ENCODE data around the gene ABHD12B.

ABHD12B gene

DNA sequence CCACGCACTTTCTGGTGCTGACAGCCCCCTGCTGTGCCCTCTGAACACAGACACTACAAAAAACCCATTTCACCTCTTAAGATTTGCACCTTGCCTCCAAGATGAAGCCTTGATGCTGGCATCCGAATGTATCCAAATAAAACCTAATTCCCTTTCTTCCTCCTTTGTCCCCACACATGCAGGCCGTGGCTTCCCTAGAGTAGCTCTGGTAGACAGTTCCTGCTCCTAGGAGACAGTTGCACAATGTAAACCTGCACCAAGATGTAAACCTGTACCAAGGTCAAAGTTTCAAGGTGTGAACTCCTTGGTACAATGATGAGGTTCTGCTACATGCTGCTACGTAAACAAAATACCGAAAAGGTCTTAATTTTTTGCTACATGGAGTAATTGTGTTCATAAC is 625 bp upstream of the ABHD12B start:
- DNase-seq (ENCODE audit: low spot score): no peak
- Histone ChIP-seq H3K9me3 (ENCODE audit: severe bottlenecking) (no peaks in the 10 kb centered on the region), H3K36me3 (ENCODE audit: low read depth) (no peaks in the 10 kb centered on the region), H3K4me1 (ENCODE audit: insufficient read depth, poor library complexity, severe bottlenecking) (no peaks in the 10 kb centered on the region), H3K27me3 (ENCODE audit: insufficient read depth, poor library complexity, severe bottlenecking) (peaks cover 32% of the 10 kb centered on the region), H3K27ac (ENCODE audit: poor library complexity, severe bottlenecking) (no peak overlapping the region), H3K4me3 (ENCODE audit: severe bottlenecking) (no peak overlapping the region)
- TF ChIP-seq, protein P1, sequence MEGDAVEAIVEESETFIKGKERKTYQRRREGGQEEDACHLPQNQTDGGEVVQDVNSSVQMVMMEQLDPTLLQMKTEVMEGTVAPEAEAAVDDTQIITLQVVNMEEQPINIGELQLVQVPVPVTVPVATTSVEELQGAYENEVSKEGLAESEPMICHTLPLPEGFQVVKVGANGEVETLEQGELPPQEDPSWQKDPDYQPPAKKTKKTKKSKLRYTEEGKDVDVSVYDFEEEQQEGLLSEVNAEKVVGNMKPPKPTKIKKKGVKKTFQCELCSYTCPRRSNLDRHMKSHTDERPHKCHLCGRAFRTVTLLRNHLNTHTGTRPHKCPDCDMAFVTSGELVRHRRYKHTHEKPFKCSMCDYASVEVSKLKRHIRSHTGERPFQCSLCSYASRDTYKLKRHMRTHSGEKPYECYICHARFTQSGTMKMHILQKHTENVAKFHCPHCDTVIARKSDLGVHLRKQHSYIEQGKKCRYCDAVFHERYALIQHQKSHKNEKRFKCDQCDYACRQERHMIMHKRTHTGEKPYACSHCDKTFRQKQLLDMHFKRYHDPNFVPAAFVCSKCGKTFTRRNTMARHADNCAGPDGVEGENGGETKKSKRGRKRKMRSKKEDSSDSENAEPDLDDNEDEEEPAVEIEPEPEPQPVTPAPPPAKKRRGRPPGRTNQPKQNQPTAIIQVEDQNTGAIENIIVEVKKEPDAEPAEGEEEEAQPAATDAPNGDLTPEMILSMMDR (IDR thresholded peaks at IDR 0.05; ENCODE audit: poor library complexity, severe bottlenecking): no peak
- ATAC-seq (ENCODE audit: low read depth): no peak

DNA sequence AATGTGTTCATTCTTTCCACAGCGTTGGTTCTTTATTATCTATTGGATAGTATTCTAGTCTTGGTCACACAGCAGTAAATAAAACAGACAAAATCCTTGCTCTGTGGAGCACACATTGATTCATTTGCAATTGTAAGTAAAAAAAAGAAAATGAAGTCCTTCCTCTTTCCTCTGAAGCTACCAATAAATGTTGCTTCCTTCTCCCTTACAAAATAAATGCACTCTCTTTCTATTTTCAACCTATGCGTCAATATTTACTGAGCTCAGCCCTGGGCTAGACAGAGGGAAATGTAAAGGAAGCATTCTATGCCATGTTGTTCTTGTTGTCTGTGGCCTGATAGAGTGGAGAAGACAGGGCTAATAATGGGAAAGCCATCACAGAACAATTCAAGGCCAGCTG is 2.9 kb downstream of the ABHD12B start:
- ATAC-seq (ENCODE audit: low read depth) (no peak), DNase-seq (ENCODE audit: low spot score) (no peak)
- Histone ChIP-seq H3K27ac (ENCODE audit: poor library complexity, severe bottlenecking) (no peak overlapping the region), H3K36me3 (ENCODE audit: low read depth) (no peaks in the 10 kb centered on the region), H3K27me3 (ENCODE audit: insufficient read depth, poor library complexity, severe bottlenecking) (peaks cover 28% of the 10 kb centered on the region), H3K9me3 (ENCODE audit: severe bottlenecking) (no peaks in the 10 kb centered on the region), H3K4me3 (ENCODE audit: severe bottlenecking) (no peak overlapping the region), H3K4me1 (ENCODE audit: insufficient read depth, poor library complexity, severe bottlenecking) (no peaks in the 10 kb centered on the region)
- TF ChIP-seq, protein P1 (IDR thresholded peaks at IDR 0.05; ENCODE audit: poor library complexity, severe bottlenecking): no peak

DNA sequence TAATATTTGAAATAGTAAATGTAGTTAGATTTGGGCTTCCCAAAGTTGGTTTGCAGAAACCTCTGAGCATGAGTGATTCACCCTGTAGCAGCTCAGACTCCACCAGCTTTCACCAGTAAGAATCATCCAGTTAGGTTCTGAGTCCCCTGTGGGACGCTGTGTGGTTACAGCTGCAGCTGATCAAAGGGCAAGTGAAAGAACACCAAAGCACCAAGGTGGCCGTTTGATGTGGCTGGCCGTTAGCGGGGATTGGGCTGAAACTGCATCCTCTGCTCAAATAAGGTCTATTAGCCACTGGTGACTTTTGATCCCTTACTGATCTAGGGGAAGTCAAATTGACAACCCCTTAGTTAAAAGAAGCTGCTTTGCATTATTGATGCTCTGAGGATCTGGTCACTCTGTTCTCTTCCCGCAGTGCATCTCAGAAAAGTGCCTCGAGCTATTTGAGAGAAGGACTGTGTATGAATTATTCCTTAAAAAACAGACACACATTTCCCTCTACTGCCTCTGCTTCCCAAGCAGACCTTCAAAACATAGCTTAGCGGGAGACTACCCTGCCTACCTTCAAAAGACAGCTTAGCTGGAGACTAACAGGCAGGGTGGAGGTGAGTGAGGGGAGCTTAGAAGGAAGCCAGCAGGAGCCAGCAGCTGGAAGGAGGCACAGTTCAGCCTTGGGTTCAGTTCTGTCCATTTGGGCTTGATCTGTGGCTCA is 3.7 kb downstream of the ABHD12B start:
- Histone ChIP-seq H3K9me3 (ENCODE audit: severe bottlenecking) (no peaks in the 10 kb centered on the region), H3K27ac (ENCODE audit: poor library complexity, severe bottlenecking) (no peak overlapping the region), H3K4me1 (ENCODE audit: insufficient read depth, poor library complexity, severe bottlenecking) (no peaks in the 10 kb centered on the region), H3K27me3 (ENCODE audit: insufficient read depth, poor library complexity, severe bottlenecking) (peaks cover 28% of the 10 kb centered on the region), H3K36me3 (ENCODE audit: low read depth) (no peaks in the 10 kb centered on the region), H3K4me3 (ENCODE audit: severe bottlenecking) (no peak overlapping the region)
- TF ChIP-seq, protein P1 (IDR thresholded peaks at IDR 0.05; ENCODE audit: poor library complexity, severe bottlenecking): no peak
- DNase-seq (ENCODE audit: low spot score): no peak
- peak; percentile 44; the same call in 2 of the 3 replicates for ATAC-seq (ENCODE audit: low read depth)

DNA sequence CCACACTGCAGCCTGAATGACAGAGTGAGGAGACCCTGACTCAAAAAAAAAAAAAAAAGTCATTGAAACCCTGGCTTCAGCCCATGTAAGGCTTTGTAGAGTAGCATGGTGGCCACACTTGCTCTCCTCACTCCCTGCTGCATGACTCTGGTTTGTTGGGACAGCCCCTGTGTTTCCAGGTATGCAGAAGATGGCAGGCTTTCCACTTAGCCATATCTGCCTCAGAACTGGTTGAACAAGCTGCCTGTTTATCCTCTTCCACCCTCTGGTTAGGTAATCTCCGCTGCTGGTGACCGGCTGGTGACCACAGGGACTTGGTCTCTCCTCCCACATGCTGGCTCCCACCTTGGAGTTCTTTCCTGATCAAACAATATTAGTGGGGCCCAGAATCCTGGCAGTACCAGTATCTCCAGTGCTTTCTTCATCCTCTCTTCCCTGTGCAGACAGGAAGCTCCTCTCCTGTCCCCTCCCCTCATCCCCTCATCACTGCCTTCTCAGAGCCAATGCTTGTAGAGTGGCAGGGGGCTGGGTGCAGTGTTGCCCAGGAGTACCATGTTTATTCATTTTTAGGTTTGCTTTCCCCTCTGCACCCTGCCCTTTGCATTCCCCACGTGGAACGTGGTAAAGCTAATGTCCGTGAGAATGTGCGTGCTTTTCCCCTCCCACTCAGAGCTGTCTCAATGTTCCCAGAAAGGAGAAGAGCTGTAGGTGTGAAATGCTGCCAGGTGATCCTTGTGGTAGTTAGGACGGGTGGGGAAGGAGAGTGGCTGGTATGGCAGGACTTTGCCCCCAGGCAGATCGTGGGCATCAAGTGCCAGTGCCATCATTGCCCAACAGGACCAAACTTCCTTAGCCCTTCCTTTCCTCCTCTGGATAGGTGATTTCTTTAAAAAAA is 11.3 kb downstream of the ABHD12B start:
- no peak overlapping the region for H3K27ac ChIP-seq (ENCODE audit: poor library complexity, severe bottlenecking)
- H3K27me3 ChIP-seq (ENCODE audit: insufficient read depth, poor library complexity, severe bottlenecking): no peaks in the 10 kb centered on the region
- TF ChIP-seq, protein P1 (IDR thresholded peaks at IDR 0.05; ENCODE audit: poor library complexity, severe bottlenecking): no peak
- DNase-seq (ENCODE audit: low spot score) (no peak), ATAC-seq (ENCODE audit: low read depth) (0 out of 3 replicates have a peak, but pooled peaks have one; percentile 21)
- no peaks in the 10 kb centered on the region for H3K36me3 ChIP-seq (ENCODE audit: low read depth)
- H3K4me1 ChIP-seq (ENCODE audit: insufficient read depth, poor library complexity, severe bottlenecking): no peaks in the 10 kb centered on the region
- no peaks in the 10 kb centered on the region for H3K9me3 ChIP-seq (ENCODE audit: severe bottlenecking)
- no peak overlapping the region for H3K4me3 ChIP-seq (ENCODE audit: severe bottlenecking)

All from RWPE2 (cell line).